Loucy (cell line): ENCODE results near the gene ANKUB1.

Experiments
- H2AFZ ChIP-seq: fragments of 200-600 bp; sonication (generic); 2 replicates; pipeline ENCODE4 v1.6.0; 2016; ENCODE audit warnings: antibody characterized with exemption, mild to moderate bottlenecking, low read length, moderate library complexity
- H3F3A ChIP-seq: fragments of 200-600 bp; 2 replicates; pipeline ENCODE4 v1.6.0; 2016; ENCODE audit warnings: antibody characterized with exemption, low read depth, mild to moderate bottlenecking
- H3K27me3 ChIP-seq: fragments of 200-600 bp; sonication (generic); 2 replicates; pipeline ENCODE4 v1.6.1; 2014; ENCODE audit warnings: low read length, mild to moderate bottlenecking; ENCODE audit not compliant: insufficient read depth, poor library complexity, severe bottlenecking
- H3K36me3 ChIP-seq: fragments of 200-600 bp; sonication (generic); 2 replicates; pipeline ENCODE4 v1.6.1; 2016; ENCODE audit warnings: low read length; ENCODE audit not compliant: insufficient read depth
- H3K4me1 ChIP-seq: fragments of 200-600 bp; sonication (generic); 2 replicates; pipeline ENCODE4 v1.5.1; 2014; ENCODE audit warnings: low read length, mild to moderate bottlenecking; ENCODE audit not compliant: insufficient read depth, poor library complexity, severe bottlenecking
- H3K4me2 ChIP-seq: fragments of 200-600 bp; sonication (generic); 2 replicates; pipeline ENCODE4 v1.6.0; 2014; ENCODE audit warnings: antibody characterized with exemption, low read length, low read depth, mild to moderate bottlenecking; ENCODE audit not compliant: poor library complexity, severe bottlenecking
- H3K4me3 ChIP-seq: fragments of 200-600 bp; sonication (generic); 2 replicates; pipeline ENCODE4 v1.5.1; 2014; ENCODE audit warnings: low read length, mild to moderate bottlenecking, mixed read lengths; ENCODE audit not compliant: poor library complexity, severe bottlenecking
- H3K79me2 ChIP-seq: fragments of 200-600 bp; sonication (generic); 2 replicates; pipeline ENCODE4 v1.6.1; 2014; ENCODE audit warnings: low read length; ENCODE audit not compliant: insufficient read depth
- H3K9ac ChIP-seq: fragments of 200-600 bp; sonication (generic); 2 replicates; pipeline ENCODE4 v1.6.0; 2014; ENCODE audit warnings: mild to moderate bottlenecking, low read depth, low read length, moderate library complexity; ENCODE audit not compliant: poor library complexity, severe bottlenecking
- H3K9me2 ChIP-seq: fragments of 200-600 bp; sonication (generic); replicated peaks from 2 replicates; pipeline ENCODE4 v1.6.1; 2016; ENCODE audit warnings: low read depth, low read length, mixed read lengths
- H3K9me3 ChIP-seq: fragments of 200-600 bp; sonication (generic); 2 replicates; pipeline ENCODE4 v1.6.1; 2014; ENCODE audit warnings: mild to moderate bottlenecking, antibody characterized with exemption, low read length, low read depth; ENCODE audit not compliant: insufficient read depth
- H4K20me1 ChIP-seq: fragments of 200-600 bp; sonication (generic); 2 replicates; pipeline ENCODE4 v1.6.0; 2014; ENCODE audit warnings: antibody characterized with exemption, low read length, mild to moderate bottlenecking; ENCODE audit not compliant: insufficient read depth, poor library complexity, severe bottlenecking
- EZH2phosphoT487 ChIP-seq: fragments of 200-600 bp; IDR thresholded peaks from 2 replicates; pipeline ENCODE4 v1.6.1; 2018; ENCODE audit warnings: antibody characterized with exemption, mild to moderate bottlenecking, moderate library complexity, borderline replicate concordance
- TF ChIP-seq, protein P1 (sequence below): fragments of 200-600 bp; sonication (generic); conservative IDR thresholded peaks from 2 replicates; pipeline ENCODE4 v1.5.1; 2014; ENCODE audit warnings: mild to moderate bottlenecking, antibody characterized with exemption, low read length

The ANKUB1 gene

DNA sequence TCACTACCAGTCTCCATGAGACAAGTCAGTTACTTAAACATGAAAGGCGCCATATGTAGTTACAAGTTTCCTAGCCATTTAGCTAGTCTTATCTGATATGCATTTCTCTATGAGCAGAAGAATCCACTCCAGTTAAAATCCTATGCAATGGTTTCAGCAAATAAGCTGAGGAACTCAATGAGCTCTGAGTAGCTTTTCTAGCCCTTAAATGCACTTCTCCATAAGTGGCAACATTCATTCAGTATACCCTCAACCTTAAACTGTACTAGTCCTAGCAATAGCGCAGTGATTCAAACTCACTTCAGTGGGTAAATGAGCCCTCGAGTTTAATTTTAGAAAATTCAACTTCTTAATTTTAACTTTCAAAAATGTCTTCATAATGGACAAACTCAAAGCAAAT, 47.7 kb downstream of the ANKUB1 start:
- Histone ChIP-seq H3F3A (no peaks in the 10 kb centered on the region), H3K4me3 (no peak overlapping the region), H3K4me2 (peak overlapping the region; percentile 33), H3K79me2 (peaks cover 4% of the 10 kb centered on the region; the same call in 1 of the 2 replicates), H3K9me2 (no peaks in the 10 kb centered on the region), H3K9me3 (no peaks in the 10 kb centered on the region), H3K4me1 (peaks cover 14% of the 10 kb centered on the region), H3K27me3 (no peaks in the 10 kb centered on the region), H3K36me3 (peaks cover 35% of the 10 kb centered on the region; the same call in 1 of the 2 replicates), H2AFZ (no peak overlapping the region), H3K9ac (no peak overlapping the region), H4K20me1 (no peaks in the 10 kb centered on the region)
- TF ChIP-seq, protein P1, sequence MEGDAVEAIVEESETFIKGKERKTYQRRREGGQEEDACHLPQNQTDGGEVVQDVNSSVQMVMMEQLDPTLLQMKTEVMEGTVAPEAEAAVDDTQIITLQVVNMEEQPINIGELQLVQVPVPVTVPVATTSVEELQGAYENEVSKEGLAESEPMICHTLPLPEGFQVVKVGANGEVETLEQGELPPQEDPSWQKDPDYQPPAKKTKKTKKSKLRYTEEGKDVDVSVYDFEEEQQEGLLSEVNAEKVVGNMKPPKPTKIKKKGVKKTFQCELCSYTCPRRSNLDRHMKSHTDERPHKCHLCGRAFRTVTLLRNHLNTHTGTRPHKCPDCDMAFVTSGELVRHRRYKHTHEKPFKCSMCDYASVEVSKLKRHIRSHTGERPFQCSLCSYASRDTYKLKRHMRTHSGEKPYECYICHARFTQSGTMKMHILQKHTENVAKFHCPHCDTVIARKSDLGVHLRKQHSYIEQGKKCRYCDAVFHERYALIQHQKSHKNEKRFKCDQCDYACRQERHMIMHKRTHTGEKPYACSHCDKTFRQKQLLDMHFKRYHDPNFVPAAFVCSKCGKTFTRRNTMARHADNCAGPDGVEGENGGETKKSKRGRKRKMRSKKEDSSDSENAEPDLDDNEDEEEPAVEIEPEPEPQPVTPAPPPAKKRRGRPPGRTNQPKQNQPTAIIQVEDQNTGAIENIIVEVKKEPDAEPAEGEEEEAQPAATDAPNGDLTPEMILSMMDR = no peak
- TF ChIP-seq EZH2phosphoT487 = no peak

DNA sequence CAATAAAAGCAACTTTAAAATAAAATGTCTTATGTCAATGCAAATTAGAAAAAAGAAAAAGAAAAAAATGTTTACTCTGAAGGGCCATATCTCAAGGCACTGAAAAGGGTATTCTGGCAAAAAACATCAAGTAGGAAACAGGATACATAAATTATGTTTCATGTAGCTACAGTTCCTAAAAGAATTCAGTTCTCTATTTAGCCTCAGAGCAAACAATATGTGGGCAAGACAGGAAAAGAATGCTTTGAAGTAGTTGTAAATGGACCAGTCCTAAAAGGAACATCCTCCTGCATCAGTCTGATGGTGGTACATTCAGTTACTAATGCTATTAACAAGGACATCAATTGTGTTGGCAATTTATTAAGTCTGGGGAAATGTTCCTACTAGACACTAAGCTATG, 48.2 kb downstream of the ANKUB1 start:
- no peaks in the 10 kb centered on the region for H3K79me2 ChIP-seq
- H3F3A ChIP-seq = no peaks in the 10 kb centered on the region
- no peaks in the 10 kb centered on the region for H3K27me3 ChIP-seq
- H3K9me3 ChIP-seq = no peaks in the 10 kb centered on the region
- H3K4me3 ChIP-seq = no peak overlapping the region
- H3K4me1 ChIP-seq = peaks cover 11% of the 10 kb centered on the region
- no peaks in the 10 kb centered on the region for H3K9me2 ChIP-seq
- no peak overlapping the region for H2AFZ ChIP-seq
- no peak overlapping the region for H3K9ac ChIP-seq
- peak overlapping the region; percentile 33 for H3K4me2 ChIP-seq
- peaks cover 35% of the 10 kb centered on the region; the same call in 1 of the 2 replicates for H3K36me3 ChIP-seq
- no peaks in the 10 kb centered on the region for H4K20me1 ChIP-seq
- no peak for TF ChIP-seq EZH2phosphoT487
- TF ChIP-seq, protein P1 = no peak

DNA sequence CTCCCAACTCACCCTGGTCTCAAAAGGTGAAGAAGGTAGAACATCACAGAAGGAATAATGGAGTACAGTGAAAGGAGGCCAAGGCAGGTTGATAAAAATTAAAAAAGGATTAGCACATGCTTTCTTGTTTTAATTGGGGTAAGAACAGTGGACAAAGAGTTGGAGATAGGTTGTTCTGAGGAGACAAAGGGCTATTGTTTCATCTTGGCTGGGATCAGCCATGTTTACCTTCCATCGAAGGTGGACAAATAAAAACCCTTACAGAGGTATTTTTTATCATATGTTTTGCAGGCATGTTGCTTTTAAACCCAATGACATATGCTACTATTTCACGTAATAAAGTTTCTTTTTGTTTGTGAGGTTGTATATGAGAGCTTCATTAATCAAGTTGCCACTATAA, 53.0 kb downstream of the ANKUB1 start:
- peaks cover 10% of the 10 kb centered on the region; the same call in 1 of the 2 replicates for H3K36me3 ChIP-seq
- H3K9ac ChIP-seq = no peak overlapping the region
- peaks cover 6% of the 10 kb centered on the region for H3K4me1 ChIP-seq
- H3K9me2 ChIP-seq = no peaks in the 10 kb centered on the region
- no peaks in the 10 kb centered on the region for H3K79me2 ChIP-seq
- H3K9me3 ChIP-seq = no peaks in the 10 kb centered on the region
- H3K4me3 ChIP-seq = no peak overlapping the region
- TF ChIP-seq EZH2phosphoT487 = no peak
- TF ChIP-seq, protein P1 = no peak
- H3K27me3 ChIP-seq = no peaks in the 10 kb centered on the region
- H3F3A ChIP-seq = no peaks in the 10 kb centered on the region
- H2AFZ ChIP-seq = no peak overlapping the region
- H4K20me1 ChIP-seq = no peaks in the 10 kb centered on the region
- H3K4me2 ChIP-seq = no peak overlapping the region
